ENCODE results near the gene AP4E1.
A peak's percentile ranks its signal among the peaks of the same experiment; 100 is the strongest.
"Not testable (repeated sequence)": the region's sequence is repeated elsewhere in the genome, so short reads cannot be mapped to it uniquely, and the experiment has no call there.

The AP4E1 gene

DNA sequence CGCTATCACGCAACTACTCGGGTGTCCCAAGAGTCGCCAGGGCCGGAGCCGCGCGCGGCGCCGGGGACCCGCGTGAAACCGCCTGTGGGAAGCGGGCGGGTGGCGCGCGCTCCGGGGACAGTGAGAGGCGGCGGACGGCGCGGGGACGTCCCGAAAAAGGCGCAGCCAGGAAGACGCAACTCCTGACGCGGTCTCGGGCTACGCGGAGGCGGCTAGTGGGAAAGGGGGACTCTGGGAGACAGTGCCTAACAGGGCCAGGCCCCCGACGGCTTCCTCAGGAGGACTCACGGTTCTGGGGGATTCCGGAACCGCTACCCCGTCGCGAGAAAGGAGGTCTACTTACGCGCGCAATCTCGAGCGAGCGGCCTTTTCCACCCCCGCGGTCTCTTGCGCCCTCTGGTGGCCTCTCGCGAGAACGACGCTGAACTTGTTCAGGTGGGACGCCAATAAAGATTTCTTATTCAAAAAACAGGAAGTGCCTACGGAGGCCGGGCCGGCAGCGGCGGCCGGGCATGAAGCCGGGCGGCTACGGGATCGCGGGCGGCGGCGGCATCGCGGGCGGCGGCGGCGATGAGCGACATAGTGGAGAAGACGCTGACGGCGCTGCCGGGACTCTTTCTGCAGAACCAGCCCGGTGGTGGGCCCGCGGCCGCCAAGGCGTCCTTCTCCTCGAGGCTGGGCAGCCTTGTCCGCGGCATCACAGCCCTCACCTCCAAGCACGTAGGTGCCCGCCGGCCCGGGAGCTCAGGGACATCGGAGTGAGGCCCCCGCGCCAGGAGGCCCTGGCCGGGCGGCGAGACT, at the start of gene AP4E1:
AP4E1 (plus strand) TSS at position 475 of the 801 bp plus-strand sequence; CDS start at position 571, 96 bp downstream.
- DNase-seq, result peak; percentile 86

DNA sequence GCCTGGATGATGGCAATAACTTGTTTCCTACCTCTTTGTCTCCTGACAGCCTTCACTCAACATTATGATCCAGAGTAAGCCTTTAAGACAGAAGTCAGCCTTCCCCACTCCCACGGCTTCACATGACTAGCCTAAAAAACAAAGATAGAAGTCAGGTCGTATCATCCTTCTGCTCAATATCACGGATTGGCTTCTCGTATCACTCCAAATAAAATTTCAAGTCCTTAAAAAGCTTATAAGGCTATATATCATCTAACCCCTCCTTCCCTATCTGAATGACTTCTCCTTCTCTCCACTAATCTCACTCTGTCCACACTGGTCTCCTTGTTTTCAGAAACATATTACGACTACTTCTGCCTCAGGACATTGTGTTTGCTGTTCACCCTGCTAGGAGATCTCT, 47.7 kb upstream of the AP4E1 start:
- no peak for DNase-seq

GRCh38 chr15:50862553-50862952, 45.9 kb upstream of the AP4E1 start:
- DNase-seq, result no peak

GRCh38 chr15:50864873-50865272, 43.6 kb upstream of the AP4E1 start:
- DNase-seq, result no peak

- DNase-seq, result no peak
These were observed 42.7 kb upstream of the AP4E1 start for GRCh38 chr15:50865515-50866353.

GRCh38 chr15:50871832-50872231, 36.7 kb upstream of the AP4E1 start:
- DNase-seq, result no peak

DNA sequence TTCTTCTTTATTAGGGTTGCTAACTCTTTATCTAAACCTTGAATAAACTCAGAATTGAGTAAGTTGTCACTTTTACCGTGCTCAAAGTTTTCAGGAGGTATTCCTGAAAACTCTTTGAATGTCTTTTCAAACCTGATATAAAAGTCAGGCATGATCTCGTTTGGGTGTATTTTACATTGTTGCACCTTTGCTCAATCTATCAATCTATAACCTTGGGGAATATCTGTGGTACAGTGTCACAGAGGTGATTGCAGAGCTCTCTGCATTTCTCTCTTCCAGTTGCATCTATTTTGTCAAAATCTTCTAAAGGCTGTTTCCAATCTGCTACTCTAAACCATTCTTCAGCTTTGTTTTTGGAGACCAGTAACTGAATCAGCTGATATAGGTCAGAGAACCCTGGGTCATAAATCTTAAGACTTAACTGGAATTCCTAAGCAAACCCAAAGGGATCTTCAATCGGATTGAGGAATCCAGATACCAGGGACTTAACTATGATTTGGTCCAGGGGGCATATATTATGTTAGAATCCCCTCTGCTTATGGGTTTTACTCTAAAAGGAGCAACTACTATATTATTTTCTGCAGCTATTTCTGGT, 35.6 kb upstream of the AP4E1 start:
- DNase-seq, result no peak

GRCh38 chr15:50873935-50874361, 34.5 kb upstream of the AP4E1 start:
- no peak for DNase-seq

- DNase-seq, result not testable (repeated sequence)
These were observed 33.2 kb upstream of the AP4E1 start for GRCh38 chr15:50875238-50875637.

DNA sequence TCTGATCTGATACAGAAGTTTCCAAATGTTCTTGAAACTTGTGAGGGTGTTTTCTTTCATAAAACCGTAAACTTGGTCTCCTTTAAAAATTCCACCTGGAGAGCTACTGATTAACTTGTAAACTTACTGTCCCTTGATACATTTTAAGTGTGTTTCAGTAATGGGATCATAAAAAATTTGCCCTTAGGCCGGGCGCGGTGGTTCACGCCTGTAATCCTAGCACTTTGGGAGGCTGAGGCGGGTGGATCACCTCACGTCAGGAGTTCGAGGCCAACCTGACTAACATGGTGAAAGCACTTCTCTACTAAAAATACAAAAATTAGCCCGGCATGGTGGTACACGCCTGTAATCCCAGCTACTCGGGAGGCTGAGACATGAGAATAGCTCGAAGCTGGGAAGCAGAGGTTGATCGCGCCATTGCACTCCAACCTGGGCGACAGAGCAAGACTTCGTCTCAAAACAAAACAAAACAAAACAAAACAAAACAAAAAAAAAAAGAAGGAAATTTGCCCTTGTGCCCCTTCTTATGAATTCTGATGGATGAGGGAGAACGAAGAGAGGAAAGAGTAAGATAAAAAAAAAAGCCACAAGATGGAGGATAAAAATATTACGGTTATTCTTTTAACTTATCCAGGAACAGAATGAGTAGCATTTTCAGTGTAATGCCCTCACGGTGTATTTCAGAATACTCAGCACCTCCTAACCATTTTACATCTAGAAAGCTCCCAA, 32.1 kb upstream of the AP4E1 start:
- DNase-seq, result no peak

- DNase-seq, result peak; percentile 71
These were observed 31.5 kb upstream of the AP4E1 start for GRCh38 chr15:50876989-50877360.

DNA sequence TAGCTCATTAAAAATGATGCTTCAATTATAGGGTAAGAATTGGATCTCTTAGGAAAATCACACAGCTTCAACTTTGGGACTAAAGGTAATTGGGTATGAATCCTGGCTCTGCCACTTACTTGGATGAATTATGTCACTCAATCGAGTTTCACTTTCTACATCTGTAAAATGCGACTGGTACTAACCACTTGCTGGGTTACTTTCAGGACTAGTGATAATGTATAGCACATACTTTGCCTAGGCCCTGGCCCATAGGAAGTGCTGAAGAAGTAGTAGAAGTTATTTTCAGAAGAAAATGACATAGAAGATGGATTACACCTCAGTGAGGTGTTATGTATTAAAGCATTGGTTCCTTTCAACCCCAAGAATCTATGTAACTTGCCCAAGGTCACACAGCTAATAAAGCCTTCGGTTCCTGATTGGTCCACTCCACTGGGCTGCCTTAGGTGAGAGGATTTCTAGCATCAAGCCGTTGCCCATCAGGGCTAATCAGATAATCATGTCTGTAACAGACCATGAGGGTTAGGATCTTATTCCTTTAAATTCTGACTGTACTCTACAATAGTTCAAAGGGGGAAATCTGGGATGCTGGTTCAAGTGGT, 29.4 kb upstream of the AP4E1 start:
- DNase-seq, result no peak

GRCh38 chr15:50880206-50880605, 28.3 kb upstream of the AP4E1 start:
- DNase-seq, result no peak

DNA sequence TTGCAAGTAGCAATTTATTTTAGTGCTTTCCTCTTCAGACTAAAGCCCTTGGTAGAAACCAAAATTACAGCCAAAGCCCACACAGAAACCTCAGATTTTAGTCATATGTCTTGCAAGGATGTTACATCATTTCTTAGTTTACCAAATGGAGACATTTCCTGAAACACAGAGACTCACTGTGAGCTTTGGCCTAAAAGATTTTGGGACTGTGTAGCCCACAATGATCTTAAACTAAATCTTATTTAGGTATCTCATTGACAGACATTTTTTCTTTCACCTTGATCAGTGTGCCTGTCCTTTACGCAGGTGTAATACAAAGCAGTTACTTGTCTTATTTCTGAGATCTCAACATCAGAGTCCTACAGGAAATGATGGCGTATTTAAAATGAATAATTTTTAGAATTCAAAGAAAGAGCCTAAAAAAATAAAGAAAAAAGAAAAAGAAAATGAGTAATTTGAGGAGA, 27.8 kb upstream of the AP4E1 start:
- DNase-seq, result no peak

GRCh38 chr15:50881121-50882048, 27.1 kb upstream of the AP4E1 start:
- no peak for DNase-seq

DNA sequence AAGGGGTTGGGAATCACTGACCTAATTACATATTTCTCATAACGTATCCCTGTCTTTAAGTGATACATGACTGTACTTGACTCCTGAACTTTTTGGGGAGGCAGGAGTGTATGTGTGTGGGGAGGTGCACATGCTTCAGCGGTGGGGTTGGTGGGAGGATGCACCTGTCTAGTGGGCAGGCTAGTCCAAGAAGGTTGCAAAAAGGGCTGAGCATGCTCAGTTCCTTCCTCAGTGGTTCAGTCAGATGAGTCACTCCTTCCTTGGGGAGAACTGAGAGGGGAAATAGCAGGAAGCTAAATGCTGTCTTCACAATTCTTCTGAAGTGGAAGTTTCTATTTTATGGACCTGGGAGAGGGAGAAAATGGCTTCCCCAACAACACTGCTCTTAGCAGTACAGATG, 24.6 kb upstream of the AP4E1 start:
- DNase-seq, result no peak

DNA sequence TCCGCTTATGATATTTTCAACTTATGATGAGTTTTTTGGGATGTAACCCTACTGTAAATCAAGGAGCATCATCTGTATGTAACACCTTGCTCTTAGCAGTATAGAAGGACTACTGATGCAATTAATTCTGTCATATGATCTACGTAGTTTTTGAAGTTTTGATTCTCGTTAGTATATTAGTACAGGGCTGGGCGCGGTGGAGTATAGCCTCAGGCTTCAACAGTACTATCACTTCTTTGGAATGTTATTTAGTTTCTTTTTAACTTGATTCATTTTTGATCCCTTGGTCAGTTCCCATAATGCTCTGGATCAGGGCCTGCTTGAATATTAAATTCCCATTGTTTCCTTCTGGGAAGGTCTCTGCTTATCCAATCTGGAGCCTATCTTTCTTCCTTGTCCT, 23.9 kb upstream of the AP4E1 start:
- DNase-seq, result no peak

GRCh38 chr15:50886139-50886467, 22.4 kb upstream of the AP4E1 start:
- DNase-seq, result no peak

DNA sequence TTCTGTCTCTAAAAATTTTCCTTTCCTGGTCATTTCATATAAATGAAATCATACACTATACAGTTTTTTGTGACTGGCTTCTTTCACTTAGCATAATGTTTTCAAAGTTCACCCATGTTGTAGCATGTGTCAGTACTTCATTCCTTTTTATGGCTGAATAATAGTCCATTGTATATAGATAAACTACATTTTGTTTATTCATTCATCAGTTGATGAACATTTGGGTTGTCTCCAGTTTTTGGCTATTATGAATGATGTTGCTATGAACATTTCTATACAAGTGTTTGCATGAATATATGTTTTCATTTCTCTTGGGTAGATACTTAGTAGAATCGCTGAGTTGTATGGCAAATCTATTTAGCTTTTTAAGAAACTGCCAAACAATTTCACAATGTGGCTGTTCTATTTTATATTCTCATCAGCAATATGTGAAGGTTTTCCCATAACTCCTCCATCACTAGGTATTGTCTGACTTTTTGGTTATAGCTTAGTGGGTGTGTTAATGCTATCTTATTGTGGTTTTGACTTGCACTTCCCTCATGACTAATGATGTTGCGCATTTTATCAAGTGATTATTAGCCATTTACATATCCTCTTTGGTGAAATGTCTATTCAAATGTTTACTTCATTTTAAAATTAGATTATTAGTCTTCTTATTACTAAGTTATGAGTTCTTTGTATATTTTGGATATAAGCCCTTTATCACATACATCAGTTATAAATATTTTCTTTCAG, 21.7 kb upstream of the AP4E1 start:
- no peak for DNase-seq

DNA sequence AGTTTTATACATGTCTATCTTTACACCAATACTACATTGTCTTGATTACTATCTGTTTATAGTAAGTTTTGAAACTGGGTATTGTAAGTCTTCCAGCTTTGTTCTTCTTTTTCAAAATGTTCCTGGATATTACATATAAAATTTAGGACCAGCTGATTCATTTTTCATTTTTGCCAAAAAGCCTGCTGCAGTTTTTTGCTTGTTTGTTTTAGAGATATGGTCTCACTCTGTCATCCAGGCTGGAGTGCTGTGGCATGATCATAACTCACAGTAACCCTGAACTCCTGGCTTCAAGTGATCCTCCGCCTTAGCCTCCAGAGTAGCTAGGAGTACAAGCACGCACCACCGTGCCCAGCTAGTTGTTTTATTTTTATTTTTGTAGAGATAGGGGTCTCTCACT, 20.4 kb upstream of the AP4E1 start:
- no peak for DNase-seq

DNA sequence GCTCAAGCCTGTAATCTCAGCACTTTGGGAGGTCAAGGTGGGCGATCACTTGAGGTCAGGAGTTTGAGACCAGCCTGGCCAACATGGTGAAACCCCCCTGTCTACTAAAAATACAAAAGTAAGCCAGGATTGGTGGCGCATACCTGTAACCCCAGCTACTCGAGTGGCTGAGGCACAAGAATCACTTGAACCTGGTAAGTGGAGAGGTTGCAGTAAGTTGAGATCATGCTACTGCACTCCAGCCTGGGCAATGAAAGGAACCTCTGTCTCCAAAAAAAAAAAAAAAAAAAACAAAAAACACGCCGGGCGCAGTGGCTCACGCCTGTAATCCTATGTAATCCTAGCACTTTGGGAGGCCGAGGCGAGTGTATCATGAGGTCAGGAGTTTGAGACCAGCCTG, 18.9 kb upstream of the AP4E1 start:
- DNase-seq, result no peak

Measured in NCI-H345 (cell line).